Islet of Langerhans (tissue), 1 donor: ENCODE data around the gene ZNF385B.

Experiments
- FAIRE-seq: peaks from one replicate; lab custom pipeline; 2011; peaks lifted over from hg19 to GRCh38; lab: Jason Lieb, UNC

Gene ZNF385B

GRCh38 chr2:179744401-179744800 is 117.0 kb downstream of the ZNF385B start:
- FAIRE-seq, result no peak

- no peak for FAIRE-seq
Observed at GRCh38 chr2:179741317-179741716, 120.1 kb downstream of the ZNF385B start.

GRCh38 chr2:179729966-179730365 is 131.4 kb downstream of the ZNF385B start:
- no peak for FAIRE-seq

DNA sequence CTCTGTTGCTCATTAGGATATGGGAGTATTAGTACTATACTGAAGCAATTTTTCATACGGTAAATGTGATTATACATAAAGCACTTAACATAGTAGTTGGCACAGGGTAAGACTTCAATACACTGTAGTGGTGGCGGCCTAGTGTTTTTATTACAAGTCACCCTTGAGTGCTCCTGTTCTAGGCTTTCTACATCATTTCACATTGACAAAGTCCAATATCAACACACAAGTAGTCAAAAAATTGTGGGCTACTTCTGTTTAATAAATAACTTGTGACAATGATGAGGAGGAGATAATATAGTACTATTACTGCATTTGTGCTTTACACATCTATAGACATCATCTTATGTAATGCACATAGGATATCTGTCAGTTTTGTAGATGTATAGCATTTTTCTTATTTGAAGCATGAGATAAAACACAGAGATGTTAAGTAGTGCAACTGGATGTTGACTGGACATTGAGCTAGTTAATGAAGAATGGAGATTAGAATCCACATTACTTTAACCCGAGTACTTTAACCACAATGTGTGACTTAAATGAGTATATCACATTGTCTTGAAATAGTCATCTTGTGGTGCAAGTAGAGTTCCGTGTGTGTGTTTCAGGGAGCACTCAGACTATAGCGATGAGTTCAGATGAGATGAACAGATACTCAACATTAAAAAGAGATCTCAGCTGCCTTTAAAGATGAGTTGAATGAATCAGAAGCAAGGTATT is 134.8 kb downstream of the ZNF385B start:
- FAIRE-seq, result no peak

GRCh38 chr2:179724403-179724802 is 137.0 kb downstream of the ZNF385B start:
- FAIRE-seq, result no peak

GRCh38 chr2:179720173-179720772 is 141.1 kb downstream of the ZNF385B start:
- FAIRE-seq, result no peak

- no peak for FAIRE-seq
Observed at GRCh38 chr2:179715871-179716270, 145.5 kb downstream of the ZNF385B start.

DNA sequence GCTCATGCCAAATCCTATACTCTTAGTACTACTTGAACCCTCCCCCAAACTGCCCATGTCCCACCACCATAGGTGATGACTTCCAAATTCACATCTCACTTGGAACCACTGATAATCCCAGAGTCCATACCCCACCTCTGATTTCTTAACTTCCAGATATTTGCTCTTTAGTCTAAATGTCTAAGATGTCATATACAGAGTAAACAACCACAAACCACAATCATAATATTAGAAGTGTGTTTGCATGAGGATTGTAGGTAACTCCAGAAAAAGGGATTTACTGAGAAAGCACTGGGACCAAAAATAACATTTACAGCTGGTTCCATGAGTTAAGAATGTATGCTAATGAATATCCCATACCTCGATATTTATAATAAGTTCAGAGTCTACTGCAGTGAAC is 146.2 kb downstream of the ZNF385B start:
- no peak for FAIRE-seq

DNA sequence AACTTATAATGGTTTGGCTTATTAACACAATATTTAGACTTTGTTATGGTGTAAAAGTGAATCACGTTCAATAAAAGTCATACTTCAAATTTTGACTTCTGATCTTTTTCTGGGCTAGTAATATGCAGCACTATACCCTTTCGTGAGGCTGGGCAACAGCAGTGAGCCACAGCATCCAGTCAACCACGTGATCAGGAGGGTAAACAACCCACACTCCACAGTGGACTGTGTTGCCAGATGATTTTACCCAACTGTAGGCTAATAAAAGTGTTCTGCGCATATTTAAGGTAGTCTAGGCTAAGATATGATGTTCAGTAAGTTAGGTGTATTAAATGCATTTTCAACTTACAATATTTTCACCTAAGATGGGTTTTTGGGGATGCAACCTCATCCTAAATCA is 148.6 kb downstream of the ZNF385B start:
- no peak for FAIRE-seq

DNA sequence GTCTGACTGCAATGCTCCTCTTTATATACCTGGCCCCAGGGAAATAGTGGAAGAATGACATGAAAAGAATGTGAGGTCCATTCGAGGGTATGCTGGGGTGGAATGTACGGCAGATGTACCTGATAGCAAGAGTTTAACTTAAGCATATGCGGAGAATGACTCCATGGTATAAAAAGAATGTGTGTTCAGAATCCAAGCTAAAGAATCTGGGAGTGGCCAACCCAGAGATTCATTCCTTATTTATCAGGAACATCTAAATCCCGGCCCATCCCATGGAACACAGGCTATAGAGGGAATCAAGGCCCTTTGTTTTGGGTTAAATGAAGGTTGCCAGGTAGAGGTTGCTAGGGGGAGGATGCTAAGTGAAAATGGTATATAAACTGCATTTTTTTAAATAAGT is 150.0 kb downstream of the ZNF385B start:
- no peak for FAIRE-seq

DNA sequence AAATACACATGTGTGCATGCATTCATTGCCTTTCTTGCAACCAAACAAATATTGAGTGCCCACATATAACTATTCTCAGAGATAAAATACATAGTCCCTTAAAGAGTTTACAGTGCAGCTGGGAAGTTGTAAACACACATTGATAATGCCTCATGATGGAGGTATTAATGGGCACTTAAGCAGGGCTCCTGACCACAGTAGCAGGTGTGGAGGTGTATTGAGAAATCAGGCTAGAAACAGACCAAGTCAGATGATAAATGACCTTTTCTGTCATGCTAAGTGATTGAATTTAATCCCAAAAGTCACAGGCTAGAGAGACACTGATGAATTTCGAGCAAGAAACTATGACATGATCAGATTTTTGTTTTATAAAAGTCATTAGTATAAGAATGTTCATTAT is 157.7 kb downstream of the ZNF385B start:
- FAIRE-seq, result no peak

GRCh38 chr2:179702912-179703311 is 158.5 kb downstream of the ZNF385B start:
- FAIRE-seq, result no peak

DNA sequence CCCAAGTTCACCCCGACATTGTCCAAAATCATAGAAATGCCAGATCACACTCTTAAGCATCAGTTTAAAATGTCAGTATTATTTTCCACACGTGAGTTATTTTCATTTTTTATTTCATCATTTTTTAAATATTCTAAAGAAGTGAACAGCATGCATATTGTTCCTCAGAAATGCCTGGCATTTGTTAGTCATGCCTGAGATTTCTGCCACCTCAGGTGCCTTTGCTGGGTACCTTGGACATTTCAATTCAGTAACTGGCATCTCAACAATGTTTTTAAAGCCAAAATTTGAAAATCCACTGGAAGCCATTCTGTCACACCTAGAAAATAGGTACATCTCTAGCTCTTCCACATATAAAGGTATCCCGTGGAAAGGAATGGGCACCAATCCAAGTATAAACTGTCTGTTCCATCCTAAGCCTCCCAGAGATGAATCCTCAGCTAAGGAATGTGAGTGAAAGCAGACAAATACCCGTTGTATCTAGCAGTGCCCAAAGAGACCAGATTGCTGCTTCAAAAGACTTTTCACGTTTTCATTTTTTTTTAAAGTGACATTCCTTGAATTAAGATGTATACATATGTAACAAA is 159.8 kb downstream of the ZNF385B start:
- no peak for FAIRE-seq

DNA sequence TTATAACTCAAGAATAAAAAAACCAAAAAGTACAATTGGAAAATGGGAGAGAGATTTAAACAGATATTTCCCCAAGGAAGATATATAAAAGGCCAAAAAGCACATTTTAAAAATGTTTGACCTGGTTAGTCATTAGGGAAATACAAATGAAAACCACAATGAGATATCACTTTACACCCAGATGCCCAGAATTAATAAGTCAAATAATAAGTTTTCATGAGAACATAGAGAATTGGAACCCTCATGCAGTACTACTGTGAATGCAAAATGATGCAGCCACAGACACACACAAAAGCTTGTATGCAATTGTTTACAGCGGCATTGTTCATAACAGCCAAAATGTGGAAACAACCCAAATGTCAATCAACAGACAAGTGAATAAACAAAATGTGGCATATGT is 165.9 kb downstream of the ZNF385B start:
- no peak for FAIRE-seq

GRCh38 chr2:179694963-179695362 is 166.4 kb downstream of the ZNF385B start:
- no peak for FAIRE-seq

DNA sequence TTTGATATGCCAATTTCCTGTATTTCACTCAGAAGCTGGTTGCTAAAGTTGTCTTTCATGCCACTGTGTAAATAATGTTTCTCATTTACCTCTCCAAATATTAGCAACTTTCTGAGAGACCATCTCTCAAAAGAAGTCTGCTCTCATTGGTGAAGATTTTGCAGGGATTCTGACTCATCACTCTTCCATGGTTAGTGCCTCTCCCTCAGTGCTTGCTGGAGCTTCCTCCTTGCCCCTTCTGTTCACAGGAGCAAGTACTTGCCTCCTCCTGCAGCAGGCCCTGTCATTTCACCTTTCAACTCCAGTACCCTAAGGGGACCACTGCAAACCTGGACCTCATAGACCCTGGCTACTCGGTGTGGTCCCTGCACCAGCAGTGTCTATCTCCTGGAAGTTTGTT is 168.8 kb downstream of the ZNF385B start:
- FAIRE-seq, result no peak

- FAIRE-seq, result no peak
Observed at GRCh38 chr2:179692043-179692442, 169.4 kb downstream of the ZNF385B start.

DNA sequence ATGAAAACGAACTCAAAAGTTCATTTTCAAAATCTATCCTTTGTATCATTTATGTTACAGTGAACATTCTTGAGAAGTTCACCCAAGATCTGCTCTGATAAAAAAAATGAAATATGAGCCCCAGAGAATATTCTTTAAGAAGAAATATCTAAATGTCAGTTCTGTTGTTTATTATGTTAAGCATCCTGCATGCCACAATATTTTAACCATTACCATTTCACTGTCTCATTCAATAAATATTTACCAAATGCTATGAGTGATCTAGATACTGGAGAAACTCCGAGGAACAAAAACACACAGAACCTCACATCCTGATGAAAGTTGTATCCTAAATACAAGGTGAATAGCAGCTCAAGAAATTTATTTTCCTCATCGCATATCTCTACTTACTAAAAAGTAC is 170.2 kb downstream of the ZNF385B start:
- FAIRE-seq, result no peak

GRCh38 chr2:179686718-179687342 is 174.6 kb downstream of the ZNF385B start:
- FAIRE-seq, result no peak

DNA sequence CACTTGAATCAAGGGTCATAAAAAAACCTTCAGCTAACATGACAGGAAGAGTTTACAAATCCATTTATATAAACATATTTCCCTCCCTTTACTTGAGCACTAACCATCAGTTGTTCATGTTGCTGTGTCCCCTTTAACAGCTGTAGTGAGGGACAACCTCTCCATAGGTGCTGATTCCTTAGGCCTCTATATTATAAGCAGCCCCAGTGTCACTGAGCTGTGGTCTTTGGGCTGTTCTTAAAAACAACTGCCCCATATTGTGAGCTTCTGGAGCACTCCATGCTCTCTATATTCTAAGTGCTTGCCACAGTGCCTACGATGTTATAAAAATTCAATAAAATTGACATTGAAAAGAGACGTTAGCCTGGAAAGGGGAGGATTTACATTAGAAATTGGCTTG is 175.3 kb downstream of the ZNF385B start:
- no peak for FAIRE-seq

GRCh38 chr2:179685146-179685545 is 176.3 kb downstream of the ZNF385B start:
- no peak for FAIRE-seq

DNA sequence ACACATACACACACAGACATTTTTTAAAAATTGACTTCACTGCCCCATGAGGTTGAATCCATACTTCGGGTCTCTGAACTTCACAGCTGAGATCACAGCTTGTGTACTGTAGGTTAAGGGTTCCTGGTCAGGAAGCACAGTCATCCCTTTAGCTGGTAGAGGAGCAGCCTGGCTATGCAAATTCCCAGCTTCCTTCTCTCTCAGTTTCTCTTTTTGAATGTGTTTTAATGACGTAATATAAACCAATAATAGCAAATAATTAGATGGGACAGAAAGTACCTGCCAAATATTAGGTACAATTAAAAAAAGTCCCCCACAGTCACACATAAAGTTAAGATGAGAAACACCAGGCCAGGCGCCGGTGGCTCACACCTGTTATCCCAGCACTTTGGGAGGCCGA is 178.7 kb downstream of the ZNF385B start:
- FAIRE-seq, result no peak

GRCh38 chr2:179677746-179678505 is 183.5 kb downstream of the ZNF385B start:
- no peak for FAIRE-seq
